Mammary epithelial cell (primary cell): ENCODE results near the gene PTGFR.

Source experiments
- EZH2 ChIP-seq: IDR thresholded peaks from 2 replicates; pipeline ENCODE4 v1.6.1; 2012; ENCODE audit warnings: low read length, inconsistent platforms, borderline replicate concordance
- TF ChIP-seq, protein P1 (sequence below), 2 donors: IDR thresholded peaks in 1 of 2; conservative IDR thresholded peaks in 1 of 2; 2 replicates each; pipeline ENCODE4 v1.5.1; 2011 to 2012; ENCODE audit warnings: inconsistent platforms in 2 of 2, low read length in 2 of 2, mild to moderate bottlenecking in 2 of 2, control low read depth in 1 of 2, low read depth in 1 of 2; ENCODE audit not compliant: insufficient read depth in 1 of 2; ENCODE audit errors: extremely low read depth in 1 of 2

DNA sequence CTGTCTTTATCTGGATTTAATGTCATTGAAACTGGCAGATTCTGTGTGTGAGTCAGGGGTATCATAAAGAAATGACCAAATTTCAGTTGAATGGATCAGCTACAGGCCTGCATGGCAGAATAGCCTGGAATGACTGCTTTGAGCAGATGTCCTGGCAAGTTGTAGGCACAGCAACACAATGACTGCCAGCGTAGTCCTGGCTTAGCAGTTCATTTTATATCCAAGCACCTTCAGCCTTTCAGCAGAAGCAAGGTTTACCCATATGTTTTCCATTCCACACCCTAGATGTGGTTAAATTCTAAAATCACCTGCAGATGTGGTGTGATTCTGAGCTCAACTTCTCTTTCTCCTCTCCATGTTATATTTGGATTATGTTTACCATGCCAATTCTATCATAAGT, 22.3 kb upstream of the PTGFR start:
- TF ChIP-seq, protein P1, sequence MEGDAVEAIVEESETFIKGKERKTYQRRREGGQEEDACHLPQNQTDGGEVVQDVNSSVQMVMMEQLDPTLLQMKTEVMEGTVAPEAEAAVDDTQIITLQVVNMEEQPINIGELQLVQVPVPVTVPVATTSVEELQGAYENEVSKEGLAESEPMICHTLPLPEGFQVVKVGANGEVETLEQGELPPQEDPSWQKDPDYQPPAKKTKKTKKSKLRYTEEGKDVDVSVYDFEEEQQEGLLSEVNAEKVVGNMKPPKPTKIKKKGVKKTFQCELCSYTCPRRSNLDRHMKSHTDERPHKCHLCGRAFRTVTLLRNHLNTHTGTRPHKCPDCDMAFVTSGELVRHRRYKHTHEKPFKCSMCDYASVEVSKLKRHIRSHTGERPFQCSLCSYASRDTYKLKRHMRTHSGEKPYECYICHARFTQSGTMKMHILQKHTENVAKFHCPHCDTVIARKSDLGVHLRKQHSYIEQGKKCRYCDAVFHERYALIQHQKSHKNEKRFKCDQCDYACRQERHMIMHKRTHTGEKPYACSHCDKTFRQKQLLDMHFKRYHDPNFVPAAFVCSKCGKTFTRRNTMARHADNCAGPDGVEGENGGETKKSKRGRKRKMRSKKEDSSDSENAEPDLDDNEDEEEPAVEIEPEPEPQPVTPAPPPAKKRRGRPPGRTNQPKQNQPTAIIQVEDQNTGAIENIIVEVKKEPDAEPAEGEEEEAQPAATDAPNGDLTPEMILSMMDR (conservative IDR thresholded peaks at IDR 0.05 in 1 of 2, IDR thresholded peaks at IDR 0.05 in 1 of 2; ENCODE audit: extremely low read depth in 1 of 2, insufficient read depth in 1 of 2, low read depth in 1 of 2, low read length in 2 of 2): no peak
- TF ChIP-seq EZH2: no peak
